Right atrium auricular region (tissue), 2 donors: ENCODE measurements around the gene NME9. TPM values are rescaled to one million over a fixed set of nuclear protein-coding genes. Genes with fewer than 3 reads are reported as not detected.

Source experiments
- DNase-seq: peaks from one replicate; pipeline ENCODE4 v3.0.0-alpha.2; 2019; ENCODE audit warnings: low spot score
- H3K27ac ChIP-seq, 2 donors: fragments of 200-600 bp; sonication (generic); 1 replicate in 1 of 2; 2 replicates in 1 of 2; pipeline ENCODE4 v1.5.1; 2016 to 2019
- H3K27me3 ChIP-seq, 2 donors: fragments of 200-600 bp; sonication (generic); one replicate each; pipeline versions ENCODE4 v1.5.1 to v1.6.0; 2017 to 2019
- H3K36me3 ChIP-seq: fragments of 200-600 bp; sonication (generic); one replicate; pipeline ENCODE4 v1.5.1; 2016
- H3K4me1 ChIP-seq, 2 donors: fragments of 200-600 bp; sonication (generic); one replicate each; pipeline versions ENCODE4 v1.5.1 to v1.6.0; 2017 to 2019
- H3K4me3 ChIP-seq, 2 donors: fragments of 200-600 bp; sonication (generic); 1 replicate in 1 of 2; 2 replicates in 1 of 2; pipeline ENCODE4 v1.5.1; 2017 to 2019; ENCODE audit warnings: mild to moderate bottlenecking in 1 of 2, moderate library complexity in 1 of 2
- H3K9me3 ChIP-seq, 2 donors: fragments of 200-600 bp; sonication (generic); one replicate each; pipeline ENCODE4 v1.5.1; 2019
- CTCF ChIP-seq, 2 donors: fragments of 200-600 bp; sonication (generic); IDR thresholded peaks; one replicate each; pipeline ENCODE4 v1.5.1; 2019; ENCODE audit warnings: antibody characterized with exemption in 2 of 2
- total RNA-seq, 2 donors: library from RNA; depleted of rRNA; stranded (reverse); fragments of >200 nt; gene quantifications; one replicate each; pipeline ENCODE4 v1.1.0, GENCODE V29; 2016

The NME9 gene
- total RNA-seq, 2 donors from 2014 or later = not detected

- Histone ChIP-seq H3K27me3 (no peaks in the 10 kb centered on the region), H3K9me3 (no peaks in the 10 kb centered on the region), H3K4me3 (no peak overlapping the region), H3K27ac (no peak overlapping the region), H3K4me1 (no peaks in the 10 kb centered on the region), H3K36me3 (peaks cover 54% of the 10 kb centered on the region)
- DNase-seq = no peak
- TF ChIP-seq CTCF (IDR thresholded peaks at IDR 0.05) = no peak
Measured at GRCh38 chr3:138284957-138285477, 44.6 kb downstream of the NME9 start.

GRCh38 chr3:138284079-138284478 lies 45.6 kb downstream of the NME9 start:
- Histone ChIP-seq H3K36me3 (peaks cover 46% of the 10 kb centered on the region), H3K4me3 (no peak overlapping the region), H3K4me1 (no peaks in the 10 kb centered on the region), H3K27me3 (no peaks in the 10 kb centered on the region), H3K9me3 (no peaks in the 10 kb centered on the region), H3K27ac (no peak overlapping the region)
- TF ChIP-seq CTCF (IDR thresholded peaks at IDR 0.05) = no peak
- no peak for DNase-seq

GRCh38 chr3:138282836-138283235 lies 46.8 kb downstream of the NME9 start:
- H3K4me1 ChIP-seq = no peaks in the 10 kb centered on the region
- no peak for TF ChIP-seq CTCF (IDR thresholded peaks at IDR 0.05)
- no peak for DNase-seq
- no peak overlapping the region for H3K4me3 ChIP-seq
- no peaks in the 10 kb centered on the region for H3K27me3 ChIP-seq
- H3K9me3 ChIP-seq = no peaks in the 10 kb centered on the region
- H3K27ac ChIP-seq = no peak overlapping the region
- H3K36me3 ChIP-seq = peaks cover 34% of the 10 kb centered on the region

GRCh38 chr3:138281561-138281960 lies 48.1 kb downstream of the NME9 start:
- Histone ChIP-seq H3K4me1 (no peaks in the 10 kb centered on the region), H3K4me3 (no peak overlapping the region), H3K9me3 (no peaks in the 10 kb centered on the region), H3K27me3 (no peaks in the 10 kb centered on the region), H3K27ac (no peak overlapping the region), H3K36me3 (peaks cover 22% of the 10 kb centered on the region)
- TF ChIP-seq CTCF (IDR thresholded peaks at IDR 0.05) = no peak
- no peak for DNase-seq

- Histone ChIP-seq H3K4me3 (no peak overlapping the region), H3K4me1 (no peaks in the 10 kb centered on the region), H3K27me3 (no peaks in the 10 kb centered on the region), H3K36me3 (peaks cover 41% of the 10 kb centered on the region), H3K27ac (no peak overlapping the region), H3K9me3 (no peaks in the 10 kb centered on the region)
- no peak for TF ChIP-seq CTCF (IDR thresholded peaks at IDR 0.05)
- no peak for DNase-seq
Measured at GRCh38 chr3:138271189-138271794, 58.4 kb downstream of the NME9 start.

- Histone ChIP-seq H3K4me3 (no peak overlapping the region), H3K36me3 (peaks cover 46% of the 10 kb centered on the region), H3K4me1 (no peaks in the 10 kb centered on the region), H3K27me3 (no peaks in the 10 kb centered on the region), H3K27ac (no peak overlapping the region), H3K9me3 (no peaks in the 10 kb centered on the region)
- no peak for TF ChIP-seq CTCF (IDR thresholded peaks at IDR 0.05)
- DNase-seq = no peak
Measured at GRCh38 chr3:138270245-138270644, 59.4 kb downstream of the NME9 start.
